Measurements from ENCODE around the gene SEPTIN5.

The SEPTIN5 gene

GRCh38 chr22:19733755-19734154, 19.5 kb downstream of the SEPTIN5 start:
- no peak for TF ChIP-seq CTCF (IDR thresholded peaks at IDR 0.05; ENCODE audit: borderline replicate concordance, insufficient read depth, low read depth, low read length)
- H3K4me3 ChIP-seq (ENCODE audit: low read depth, low read length): no peak overlapping the region

- TF ChIP-seq CTCF (IDR thresholded peaks at IDR 0.05; ENCODE audit: borderline replicate concordance, insufficient read depth, low read depth, low read length): no peak
- H3K4me3 ChIP-seq (ENCODE audit: low read depth, low read length): no peak overlapping the region
Observed at GRCh38 chr22:19734163-19734562, 19.9 kb downstream of the SEPTIN5 start.

- TF ChIP-seq CTCF (IDR thresholded peaks at IDR 0.05; ENCODE audit: borderline replicate concordance, insufficient read depth, low read depth, low read length): no peak
- H3K4me3 ChIP-seq (ENCODE audit: low read depth, low read length): no peak overlapping the region
Observed at GRCh38 chr22:19734837-19735382, 20.6 kb downstream of the SEPTIN5 start.

GRCh38 chr22:19735665-19736510, 21.6 kb downstream of the SEPTIN5 start:
- H3K4me3 ChIP-seq (ENCODE audit: low read depth, low read length): no peak overlapping the region
- no peak for TF ChIP-seq CTCF (IDR thresholded peaks at IDR 0.05; ENCODE audit: borderline replicate concordance, insufficient read depth, low read depth, low read length)

- no peak overlapping the region for H3K4me3 ChIP-seq (ENCODE audit: low read depth, low read length)
- no peak for TF ChIP-seq CTCF (IDR thresholded peaks at IDR 0.05; ENCODE audit: borderline replicate concordance, insufficient read depth, low read depth, low read length)
Observed at GRCh38 chr22:19737846-19738663, 23.8 kb downstream of the SEPTIN5 start.

GRCh38 chr22:19738664-19739447, 24.6 kb downstream of the SEPTIN5 start:
- H3K4me3 ChIP-seq (ENCODE audit: low read depth, low read length): no peak overlapping the region
- no peak for TF ChIP-seq CTCF (IDR thresholded peaks at IDR 0.05; ENCODE audit: borderline replicate concordance, insufficient read depth, low read depth, low read length)
